ENCODE results near the gene MBP.

MBP gene

DNA sequence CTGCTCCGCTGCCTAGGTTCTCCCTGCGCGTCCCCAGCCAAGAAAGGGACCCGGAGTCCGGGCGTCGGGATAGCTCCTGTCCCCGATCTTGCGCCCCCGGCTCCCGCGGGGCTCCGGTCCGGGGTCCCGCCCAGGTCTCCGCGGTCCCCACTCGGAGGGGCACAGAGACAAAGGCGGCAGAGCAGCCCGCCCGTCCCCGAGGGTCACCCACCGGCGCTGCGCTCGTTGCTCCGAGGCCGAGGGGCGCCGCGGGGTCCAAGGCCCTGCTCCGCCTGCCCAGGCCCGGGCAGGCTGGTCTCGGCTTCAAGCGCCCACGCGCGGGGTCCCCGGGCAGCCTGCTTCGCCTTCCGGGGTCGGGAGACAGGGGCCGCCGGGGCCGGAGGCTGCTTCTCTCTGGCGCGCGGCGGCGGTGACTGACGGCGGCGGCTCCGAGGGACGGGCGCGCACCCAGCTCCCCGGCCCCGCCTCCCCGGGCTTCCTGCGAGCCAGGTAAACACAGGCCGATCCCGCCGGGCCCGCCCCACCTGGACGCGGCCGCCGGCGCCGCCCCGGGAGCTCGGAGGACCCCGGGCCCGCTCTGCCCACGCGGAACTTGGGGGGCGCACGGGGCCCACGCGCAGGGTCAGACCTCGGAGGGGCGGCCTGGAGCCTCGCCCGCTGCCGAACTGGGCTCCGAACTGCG is at the start of gene MBP:
TSS of gene MBP (minus strand) at position 415 of the 682 bp plus-strand sequence. CDS start 27,522 bp downstream, outside the sequence.
- DNase-seq = no peak

DNA sequence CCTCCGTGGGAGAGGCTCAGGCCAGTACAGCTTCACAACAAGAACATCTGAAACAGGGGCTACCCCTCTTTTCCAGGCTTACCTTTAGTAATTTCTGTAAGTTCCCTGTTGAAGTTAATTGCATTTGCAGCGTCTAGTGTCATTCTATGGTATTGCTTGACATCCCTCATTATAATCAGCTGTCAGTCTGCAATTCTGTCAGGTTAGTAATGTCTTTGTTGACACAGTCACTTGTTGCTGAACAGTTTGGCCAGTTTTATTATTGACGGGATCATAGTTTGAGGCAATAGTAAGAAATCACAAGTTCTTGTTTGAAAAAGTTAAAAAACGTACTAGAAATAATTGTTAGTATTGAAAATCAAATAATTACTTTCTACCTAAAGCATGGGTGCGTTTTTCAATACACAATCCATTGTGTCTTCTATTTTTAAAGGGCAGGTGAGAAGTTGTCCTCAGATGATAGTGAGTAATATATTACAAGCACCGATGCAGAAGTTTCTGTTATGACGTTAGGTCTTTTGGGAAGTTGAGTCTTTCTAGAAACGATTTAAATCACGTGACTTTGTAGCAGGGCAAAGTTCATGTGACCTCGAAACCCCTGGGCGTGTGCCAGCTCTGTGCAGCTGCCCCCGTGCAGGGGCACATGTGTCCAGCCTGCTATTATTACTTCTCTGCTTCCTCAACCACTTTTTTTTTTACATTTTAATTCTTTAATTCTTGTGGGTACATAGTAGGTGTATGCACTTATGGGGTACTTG is 49.5 kb upstream of the MBP start:
- no peak for DNase-seq

DNA sequence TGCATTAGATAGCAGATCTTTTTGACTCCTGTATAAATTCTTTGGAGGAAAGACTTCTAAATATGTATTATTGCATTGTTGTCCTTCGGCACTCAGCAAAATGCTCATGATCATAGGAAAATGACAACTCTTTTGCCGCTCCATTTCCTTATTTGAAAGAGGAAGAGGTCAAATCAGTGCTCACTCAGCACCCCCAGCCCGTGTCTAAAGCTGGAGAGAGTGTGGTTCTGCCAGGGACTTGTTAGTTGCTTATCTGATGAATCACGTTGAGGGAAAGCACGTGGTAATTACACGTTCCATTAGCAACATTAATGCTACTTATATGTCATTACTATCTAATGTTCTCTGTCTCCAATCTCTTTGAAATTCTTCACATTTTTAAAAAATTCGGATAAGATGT is 46.0 kb upstream of the MBP start:
- DNase-seq = no peak

DNA sequence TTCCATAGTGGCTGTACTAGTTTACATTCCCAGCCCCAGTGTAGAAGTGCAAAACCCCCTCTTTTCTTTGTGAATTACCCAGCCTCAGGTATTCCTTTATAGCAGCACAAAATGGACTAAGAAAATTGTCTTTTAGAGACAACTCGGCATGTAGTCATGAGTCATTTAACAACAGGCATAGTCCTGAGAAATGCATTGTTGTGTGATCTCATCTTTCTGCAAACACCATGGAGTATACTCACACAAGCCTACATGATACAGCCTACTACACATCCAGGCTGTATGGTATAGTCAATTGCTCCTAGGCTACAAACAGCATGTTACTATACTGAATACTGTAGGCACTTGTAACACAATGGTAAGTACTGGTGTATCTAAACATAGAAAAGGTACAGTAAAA is 44.4 kb upstream of the MBP start:
- no peak for DNase-seq

DNA sequence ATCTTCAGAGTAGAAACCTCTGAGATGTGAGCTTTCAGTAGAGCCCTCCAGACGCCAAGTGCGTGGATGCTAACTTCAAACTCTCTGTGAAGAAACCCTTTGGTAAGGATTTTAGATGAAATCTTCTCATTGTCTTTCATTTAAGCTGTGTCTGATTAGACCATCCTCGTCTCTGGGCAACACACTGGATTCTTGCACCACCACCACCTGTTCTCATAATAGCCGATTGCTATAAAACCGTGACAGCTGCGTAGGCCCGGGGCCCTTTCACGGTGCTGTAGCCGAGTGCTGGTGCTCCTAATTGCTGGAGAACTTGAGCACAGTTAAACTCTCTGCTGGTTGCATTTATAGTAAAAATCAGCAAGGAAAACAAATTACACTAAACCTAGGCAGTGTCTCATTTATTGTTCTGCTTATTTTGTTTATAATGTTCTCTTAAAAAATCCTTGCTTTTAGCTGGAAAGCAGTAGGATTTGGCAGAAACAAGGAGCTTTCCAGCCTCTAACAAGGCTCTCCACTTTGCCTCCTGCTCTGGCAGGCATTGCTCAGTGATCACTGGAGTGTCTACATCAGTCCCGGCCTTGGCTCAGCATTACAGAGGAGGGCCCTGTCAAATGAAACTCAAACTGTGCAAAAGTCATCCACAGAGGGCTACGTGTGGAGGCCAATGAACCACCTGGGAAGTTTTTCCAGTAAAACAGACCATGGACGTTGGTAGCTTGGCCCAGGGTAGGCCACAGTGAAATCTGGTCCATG is 40.9 kb upstream of the MBP start:
- no peak for DNase-seq

DNA sequence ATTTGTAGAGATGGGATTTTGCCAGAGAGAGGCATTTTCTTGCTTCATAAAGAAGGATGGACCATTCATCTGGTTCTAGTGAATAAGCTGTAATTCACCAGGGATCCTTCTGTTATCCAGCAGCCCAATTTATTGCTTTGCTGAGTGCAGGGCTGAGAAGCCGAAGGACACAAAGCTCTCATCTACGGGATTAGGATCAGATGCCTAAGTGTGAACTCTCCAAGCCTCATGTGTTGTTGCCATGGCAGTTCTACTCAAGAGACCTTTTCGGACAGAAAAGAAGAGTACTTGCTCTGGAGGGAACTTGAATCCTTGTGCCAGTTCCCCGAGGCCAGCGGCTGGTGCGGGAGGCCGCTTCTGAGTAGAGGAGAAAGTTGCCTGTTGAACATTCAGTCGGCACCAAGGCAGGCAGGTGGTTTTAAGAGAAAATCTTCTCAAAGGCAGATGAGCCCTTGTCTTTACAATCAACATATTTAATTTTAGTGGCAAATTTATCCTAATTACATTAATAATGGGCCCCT is 38.4 kb upstream of the MBP start:
- DNase-seq = no peak

DNA sequence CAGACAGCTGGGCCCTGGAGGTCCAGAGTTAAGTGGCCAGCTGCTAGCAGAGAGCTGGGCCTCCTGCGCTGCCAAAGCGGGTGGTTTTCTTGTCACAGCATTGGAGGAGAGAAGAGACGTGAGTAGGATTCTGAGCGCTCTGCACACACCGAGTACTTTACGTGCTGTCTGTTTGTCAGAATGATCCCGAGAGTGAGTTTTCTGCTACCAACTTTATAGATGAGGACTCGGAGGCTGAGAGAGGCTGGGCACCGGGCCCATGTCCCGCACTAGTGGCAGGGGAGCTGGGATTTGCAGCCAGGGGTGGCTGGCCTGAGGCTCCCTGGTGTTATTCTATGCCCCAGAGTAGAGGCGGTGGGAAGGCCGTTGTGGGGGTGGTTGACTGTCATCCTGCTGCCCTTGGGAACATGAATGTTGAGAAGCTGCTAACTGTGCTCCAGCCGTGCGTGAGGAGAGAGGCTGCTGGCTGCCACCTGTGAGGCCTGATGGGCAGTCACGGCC is 36.3 kb upstream of the MBP start:
- DNase-seq = no peak

DNA sequence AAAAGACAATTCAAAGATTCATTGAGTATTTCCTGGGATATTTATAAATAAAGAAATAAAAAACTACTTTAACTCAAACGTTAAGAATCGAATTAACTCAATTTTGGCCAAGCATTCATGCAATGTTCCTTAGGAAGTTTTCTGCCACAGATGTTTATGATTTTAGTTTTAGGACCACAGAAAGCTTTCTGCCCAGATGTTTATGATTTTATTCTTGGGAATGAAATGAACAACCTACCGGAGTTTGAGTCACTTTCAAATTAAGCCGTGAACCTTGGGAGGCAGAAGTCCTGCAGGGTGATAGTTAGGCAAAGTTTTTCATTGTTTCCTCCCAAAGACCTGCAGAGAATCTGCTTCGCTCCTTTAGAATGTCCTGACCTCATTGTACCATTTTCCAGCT is 34.7 kb upstream of the MBP start:
- DNase-seq = no peak

DNA sequence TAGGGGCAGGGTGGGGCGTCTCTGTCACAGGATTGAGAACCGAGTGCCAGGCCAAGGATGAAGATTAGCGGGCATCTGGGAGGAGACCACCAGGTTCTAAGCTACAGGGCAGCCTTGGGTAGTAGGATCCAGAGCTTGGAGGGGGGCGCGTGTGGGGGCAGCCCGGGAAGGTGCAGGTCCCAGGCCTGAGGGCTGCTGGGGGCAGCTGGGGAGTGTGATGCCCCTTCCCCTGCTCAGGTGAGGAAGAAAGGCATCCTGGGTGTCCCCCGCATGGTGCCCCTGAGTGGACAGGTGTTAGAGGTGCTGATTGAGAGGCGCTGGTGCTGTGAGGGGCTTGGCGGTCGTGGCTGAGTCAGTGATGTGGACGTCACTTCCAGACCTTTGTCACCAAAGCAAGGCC is 33.9 kb upstream of the MBP start:
- DNase-seq = no peak

DNA sequence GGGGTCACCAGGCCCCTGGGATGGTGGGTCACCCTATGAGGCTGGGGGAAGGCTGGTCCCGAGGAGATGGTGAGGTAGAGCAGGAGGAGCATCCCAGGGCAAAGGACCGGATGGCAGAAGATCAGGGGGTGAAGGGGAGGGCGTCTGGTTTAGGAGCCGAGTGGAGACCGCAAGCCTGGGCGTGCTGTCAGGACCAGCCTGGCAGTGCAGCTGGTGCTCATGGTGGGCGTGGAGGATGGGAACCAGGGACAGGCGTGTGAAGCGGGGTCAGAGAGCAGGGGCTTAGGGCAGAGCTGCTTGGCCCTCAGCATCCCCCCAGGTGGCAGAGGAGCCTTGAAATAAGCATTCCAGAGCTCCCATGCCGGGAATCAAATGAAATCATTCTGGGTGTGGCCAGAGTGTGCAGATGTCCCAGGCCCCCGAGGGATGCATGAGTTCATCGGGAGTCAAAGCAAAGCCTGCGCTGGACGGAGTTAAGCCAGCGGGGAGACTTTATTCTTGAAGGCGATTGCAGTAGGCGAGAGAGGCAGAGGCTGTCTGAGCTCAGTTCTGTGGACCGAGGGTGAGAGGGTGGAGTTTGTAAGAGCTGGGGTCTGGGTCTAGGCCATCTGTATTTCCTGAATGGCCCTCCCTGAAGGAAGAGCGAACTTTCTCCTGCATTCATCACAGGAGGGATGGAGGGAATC is 33.1 kb upstream of the MBP start:
- no peak for DNase-seq

DNA sequence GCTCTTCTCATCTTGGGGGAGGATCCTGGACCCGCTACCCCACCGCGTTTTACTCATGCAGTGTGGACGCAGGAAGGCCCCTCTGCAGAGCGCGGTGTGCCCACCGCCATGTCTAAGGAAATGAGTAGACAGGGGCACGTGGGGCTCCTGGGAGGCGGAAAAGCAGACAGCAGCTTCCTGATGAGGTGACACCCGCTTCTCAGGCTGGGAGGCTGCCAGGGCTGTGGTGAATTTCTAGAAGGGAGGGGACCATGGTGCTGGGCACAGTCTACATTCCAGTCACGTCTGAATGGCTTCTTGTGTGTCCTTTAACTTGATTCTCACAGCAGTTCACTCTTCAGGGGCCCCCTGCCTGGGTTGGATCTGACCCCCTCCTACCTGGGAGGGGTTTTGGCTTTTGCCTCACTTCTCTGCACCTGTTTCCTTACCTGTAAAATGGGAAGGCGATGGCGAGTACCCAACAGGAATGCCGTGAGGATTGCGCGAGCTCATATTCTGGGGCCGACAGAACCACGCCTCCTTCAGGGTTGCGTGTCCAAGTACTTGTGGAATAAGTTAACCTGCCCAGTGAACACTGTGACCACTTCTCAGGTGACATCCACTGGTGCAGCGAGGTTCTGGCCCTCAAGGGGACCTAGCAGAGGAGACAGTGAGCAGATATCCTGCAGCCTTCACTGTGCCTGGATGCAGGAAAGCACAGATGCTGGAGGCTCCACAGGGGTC is 32.3 kb upstream of the MBP start:
- no peak for DNase-seq

DNA sequence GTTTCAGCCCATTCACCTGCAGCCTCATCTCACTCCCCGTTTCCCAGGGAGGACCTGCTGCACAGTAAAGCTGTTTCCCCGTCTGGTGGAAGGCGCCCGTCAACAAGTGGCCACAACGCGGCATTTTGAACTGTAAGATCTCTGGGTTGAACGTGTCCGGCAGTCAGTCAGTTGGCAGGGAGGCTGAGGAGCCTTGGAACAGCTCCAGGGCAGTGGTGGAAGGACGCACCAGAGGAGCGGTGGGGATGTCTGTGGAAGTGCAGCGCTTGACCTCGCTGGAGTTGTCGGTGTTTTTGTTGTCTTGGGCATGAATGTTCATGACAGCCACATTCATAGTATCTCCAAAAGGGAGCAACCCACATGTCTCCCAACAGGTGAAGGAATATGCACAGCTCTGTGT is 31.4 kb upstream of the MBP start:
- no peak for DNase-seq

DNA sequence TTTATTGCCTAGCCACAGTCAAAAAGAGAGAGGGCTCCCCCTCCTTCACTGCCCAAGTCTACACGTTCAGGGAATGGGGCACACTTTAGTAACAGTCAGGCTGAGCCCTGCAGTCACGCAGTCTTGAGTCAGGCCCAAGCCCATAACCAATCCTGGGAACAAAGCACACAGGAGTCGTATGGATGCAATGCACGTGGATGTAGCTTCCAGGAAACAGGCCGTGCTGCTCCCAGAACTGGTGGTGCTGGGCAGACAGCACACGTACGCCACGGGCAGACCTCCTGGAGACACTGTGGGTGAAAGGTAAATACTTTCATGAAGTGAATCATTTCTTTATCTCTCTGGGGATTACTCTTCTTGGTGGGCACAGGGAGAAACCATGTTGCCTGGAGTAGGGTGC is 30.0 kb upstream of the MBP start:
- DNase-seq = no peak

DNA sequence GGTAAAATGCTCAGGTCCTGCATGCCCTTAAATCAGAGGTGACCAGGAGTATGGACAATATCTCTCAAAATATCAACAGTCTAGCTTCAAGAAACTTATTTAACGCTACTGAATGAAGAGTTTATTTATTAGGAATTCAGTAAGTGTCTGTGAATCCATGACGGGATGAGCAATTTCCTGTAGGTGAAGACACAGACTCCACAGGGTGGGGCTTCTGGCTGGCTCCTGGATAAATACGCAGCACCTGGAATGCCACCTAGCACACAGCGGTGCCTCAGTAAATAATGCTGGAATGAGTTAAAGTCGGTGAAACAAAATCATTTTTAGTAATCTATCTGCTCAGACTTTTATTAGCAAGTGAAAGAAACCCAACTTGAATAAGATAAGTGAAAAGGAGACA is 29.4 kb upstream of the MBP start:
- DNase-seq = no peak

DNA sequence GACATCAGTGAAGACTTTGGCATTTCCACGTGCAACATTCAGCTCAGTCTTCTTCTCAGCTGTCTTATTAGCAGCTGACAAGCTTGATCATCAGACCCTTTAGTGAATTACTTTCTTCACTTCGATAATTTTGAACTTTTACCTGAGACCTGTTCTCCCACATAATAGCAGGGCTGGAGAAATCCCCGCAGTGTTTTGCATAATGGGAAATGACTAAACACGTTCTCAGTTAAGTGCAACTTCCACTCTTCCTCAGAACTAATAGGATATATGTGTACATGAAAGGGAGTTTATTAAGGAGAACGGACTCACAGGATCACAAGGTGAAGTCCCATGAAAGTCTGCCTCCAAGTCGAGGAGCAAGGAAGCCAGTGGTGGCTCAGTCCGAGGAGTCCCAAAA is 28.8 kb upstream of the MBP start:
- no peak for DNase-seq

DNA sequence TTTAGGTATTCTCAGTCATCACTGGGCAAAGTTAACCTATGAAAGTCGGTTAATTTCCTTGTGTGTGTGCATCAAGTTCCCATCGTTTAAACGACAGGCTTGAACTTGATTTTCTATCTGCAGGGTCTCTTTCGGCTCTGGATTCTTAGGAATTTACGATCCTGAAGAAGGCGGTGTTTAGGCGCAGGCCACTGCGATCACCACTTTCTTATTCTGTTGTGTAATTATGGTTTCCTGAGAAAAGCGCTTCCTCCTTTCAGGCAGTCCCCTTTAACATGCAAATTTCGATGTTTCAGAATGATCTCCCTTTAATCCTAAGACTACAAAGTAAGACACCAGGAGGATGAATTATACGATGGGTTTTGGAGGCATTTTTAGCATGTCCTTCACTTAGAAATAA is 27.9 kb upstream of the MBP start:
- no peak for DNase-seq

DNA sequence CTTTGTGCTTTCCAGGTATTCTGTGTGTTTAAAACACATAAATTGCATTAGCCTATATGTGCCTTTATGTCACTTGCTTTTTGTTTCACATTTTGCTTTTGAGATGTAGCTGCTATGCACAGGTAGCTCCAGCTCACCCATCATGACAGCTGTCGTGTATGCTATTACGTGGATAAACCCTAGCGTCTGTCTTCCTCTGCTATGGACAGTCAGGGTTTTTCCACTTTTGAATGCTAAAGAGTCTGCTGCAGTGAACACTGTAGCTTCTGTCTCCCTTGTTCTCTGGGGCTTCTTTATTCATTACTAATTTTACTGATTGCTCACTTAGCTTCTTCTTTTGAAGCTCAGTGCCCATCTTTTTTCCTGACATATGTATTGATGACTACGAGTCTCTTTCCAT is 24.7 kb upstream of the MBP start:
- DNase-seq = no peak

DNA sequence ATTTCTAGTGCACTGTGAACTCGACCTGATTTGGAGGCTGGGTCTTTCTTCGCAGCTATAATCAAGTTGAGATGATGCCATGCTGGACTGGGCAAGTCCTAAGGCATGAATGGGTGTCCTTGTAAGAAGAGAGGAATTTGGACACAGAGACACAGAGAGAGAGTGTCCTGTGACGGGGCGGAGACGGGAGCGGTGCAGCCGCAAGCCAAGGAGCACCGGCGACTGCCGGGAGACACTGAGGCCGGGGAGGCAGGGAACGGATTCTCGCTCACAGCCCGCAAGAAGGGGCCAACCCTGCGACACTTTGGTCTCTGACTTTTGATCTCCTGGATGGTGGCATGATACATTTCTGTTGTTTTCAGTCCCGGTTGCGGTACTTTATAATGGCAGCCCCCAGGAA is 22.4 kb upstream of the MBP start:
- DNase-seq = no peak

DNA sequence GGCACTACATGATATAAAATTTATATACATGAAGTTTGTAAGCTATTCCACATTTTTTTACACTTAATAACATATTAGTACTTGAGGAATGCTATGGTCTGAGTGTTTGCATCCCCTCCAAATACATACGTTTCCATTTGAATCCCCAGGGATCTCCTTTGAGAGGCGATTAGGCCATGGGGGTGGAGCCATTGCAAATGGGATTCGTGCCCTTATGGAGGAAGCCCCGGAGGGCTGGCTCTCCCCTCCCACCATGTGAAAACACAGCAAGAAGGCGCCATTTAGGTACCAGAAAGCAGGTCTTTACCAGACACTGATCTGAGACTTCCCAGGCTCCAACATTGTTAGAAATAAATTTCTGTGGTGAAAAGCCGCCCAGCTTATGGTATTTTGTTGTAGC is 20.8 kb upstream of the MBP start:
- DNase-seq = no peak

DNA sequence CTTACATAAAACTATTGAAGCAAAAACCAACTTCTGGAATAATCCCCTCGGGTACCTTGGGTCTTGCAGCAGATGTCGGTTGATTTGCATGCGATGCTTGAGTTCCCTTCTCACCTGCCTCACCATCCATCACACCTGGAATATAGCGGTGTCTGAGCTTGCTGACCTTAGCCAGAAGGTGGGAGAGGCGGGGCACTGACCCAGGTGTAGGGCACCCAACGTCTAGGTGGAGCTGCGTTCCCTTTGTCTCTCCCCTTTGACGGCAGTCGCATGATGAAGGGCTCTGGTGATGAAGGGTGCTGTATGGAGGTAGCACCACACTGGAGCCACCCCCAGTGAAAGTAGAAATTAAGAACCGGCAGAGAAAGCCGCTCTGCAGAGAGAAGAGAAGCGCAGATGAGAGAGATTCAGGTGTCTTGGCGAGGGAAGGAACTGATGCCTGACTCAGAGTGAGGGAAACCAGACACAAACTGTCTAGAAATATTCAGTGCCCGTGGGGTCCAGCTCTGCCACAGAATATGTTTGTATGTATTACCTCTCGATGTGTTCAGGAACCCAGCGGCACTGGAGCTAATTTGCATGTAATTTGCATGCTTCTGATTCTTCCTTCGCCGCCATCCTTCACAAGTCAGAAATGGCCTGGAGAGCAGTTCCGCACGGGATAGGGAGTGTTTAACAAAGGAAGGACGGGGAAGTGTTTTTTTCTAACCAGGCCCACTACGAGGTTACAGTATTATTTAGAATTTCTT is 19.4 kb upstream of the MBP start:
- DNase-seq = no peak

DNA sequence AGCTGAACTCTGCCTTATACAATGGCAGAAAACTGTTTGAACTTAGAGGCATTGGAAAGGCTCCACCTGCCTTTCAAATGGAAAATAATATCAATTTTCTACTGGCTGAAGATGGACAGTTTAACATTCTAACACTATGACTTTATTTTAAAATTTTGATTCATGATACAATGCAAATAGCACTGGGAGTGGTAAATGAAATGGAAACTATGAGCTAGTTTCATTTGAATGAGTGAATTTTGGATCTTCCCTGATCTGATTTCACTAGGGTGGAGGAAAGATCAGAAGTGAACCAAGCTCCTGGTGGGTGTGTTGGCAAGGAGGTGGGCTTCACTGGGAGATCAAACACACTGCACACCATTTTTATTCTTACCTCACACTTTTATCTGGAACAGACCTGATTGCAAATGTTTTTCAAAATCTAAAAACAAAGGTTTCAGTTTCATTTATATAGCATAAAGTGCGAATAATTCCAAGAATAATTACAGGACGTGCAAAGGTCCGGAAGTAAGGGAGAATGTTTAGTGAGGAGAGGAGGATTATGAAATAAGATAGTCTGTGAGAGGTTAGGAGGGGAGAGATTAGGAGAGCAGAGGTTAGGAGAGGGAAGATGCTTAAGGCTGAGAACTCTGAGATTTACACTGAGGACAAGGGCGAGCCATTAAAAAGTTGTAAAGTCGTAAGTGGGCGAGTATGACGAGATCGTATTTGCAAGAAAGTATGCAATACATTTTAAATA is 18.6 kb upstream of the MBP start:
- DNase-seq = no peak

All from amniotic stem cell (primary cell).